MG63 (cell line): Measurements from ENCODE around the gene IQUB. TPM values are rescaled to one million over a fixed set of nuclear protein-coding genes. Genes with fewer than 3 reads are reported as not detected.

Source experiments
- DNase-seq: peaks from one replicate; pipeline ENCODE4 v3.0.0-alpha.2; 2020
- H3K27me3 ChIP-seq: fragments of 250-450 bp; sonication (Bioruptor Pico); 2 replicates; pipeline ENCODE4 v1.5.1; 2020; ENCODE audit warnings: mild to moderate bottlenecking, moderate library complexity
- H3K36me3 ChIP-seq: fragments of 250-450 bp; sonication (Bioruptor Pico); 2 replicates; pipeline ENCODE4 v1.5.1; 2020; ENCODE audit warnings: mild to moderate bottlenecking, moderate library complexity
- H3K4me3 ChIP-seq: fragments of 250-450 bp; sonication (Bioruptor Pico); 2 replicates; pipeline ENCODE4 v1.5.1; 2020; ENCODE audit warnings: mild to moderate bottlenecking, moderate library complexity
- H3K9me3 ChIP-seq: fragments of 250-450 bp; sonication (Bioruptor Pico); 2 replicates; pipeline ENCODE4 v1.5.1; 2020; ENCODE audit warnings: mild to moderate bottlenecking, moderate library complexity
- total RNA-seq: library from RNA; depleted of rRNA; stranded (reverse); fragments of >200 nt; shearing (Covaris generic); gene quantifications from 2 replicates; pipeline ENCODE4 v1.2.3, GENCODE V29; 2014; ENCODE audit warnings: low replicate concordance; rRNA removed

IQUB gene
- not detected in 2 replicates for total RNA-seq

DNA sequence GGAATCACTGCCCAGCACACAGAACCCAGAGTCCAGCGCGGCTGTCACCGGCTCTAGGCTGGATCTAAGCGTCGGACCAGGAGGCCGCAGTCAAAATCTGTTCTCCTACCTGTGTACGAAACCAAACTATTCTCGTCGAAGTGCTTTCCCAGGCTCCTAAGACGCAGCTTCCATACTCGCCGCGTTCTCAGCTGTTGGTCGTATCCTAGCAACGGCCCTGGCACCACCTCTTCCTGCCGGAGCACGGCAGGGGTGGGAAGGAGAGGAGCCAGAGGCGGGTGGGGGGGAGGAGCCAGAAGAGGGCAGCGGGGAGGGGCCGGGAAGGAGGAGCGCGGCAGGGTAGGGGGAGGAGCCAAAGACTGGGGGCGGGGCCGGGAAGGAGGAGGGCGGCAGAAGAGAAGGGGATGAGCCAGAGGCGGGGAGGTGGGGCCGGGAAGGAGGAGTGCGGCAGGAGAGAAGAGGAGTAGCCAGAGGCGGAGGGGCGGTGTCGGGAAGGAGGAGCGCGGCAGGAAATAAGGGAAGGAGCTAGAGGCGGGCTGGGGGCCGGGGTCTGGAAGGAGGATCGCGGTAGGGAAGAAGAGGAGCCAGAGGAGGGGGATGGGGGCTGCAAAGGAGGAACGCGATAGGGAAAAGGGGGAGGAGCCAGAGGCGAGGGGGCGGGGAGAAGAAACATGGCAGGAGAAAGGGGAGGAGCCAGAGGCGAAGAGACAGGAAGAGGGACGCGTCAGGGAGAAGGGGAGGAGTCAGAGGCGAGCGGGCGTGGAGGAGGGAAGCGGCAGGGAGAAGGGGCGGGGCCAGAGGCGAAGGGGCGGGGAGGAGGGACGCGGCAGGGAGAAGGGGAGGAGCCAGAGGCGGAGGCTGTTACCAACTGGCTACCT lies at the start of gene IQUB:
IQUB (minus strand) TSS at position 213 of the 878 bp plus-strand sequence. CDS start 22,255 bp downstream, outside the sequence.
- H3K27me3 ChIP-seq = no peaks in the 10 kb centered on the region
- H3K9me3 ChIP-seq = no peaks in the 10 kb centered on the region
- H3K4me3 ChIP-seq = peak within 1 kb of the TSS; percentile 58
- no peaks in the 10 kb centered on the region for H3K36me3 ChIP-seq
- DNase-seq = peak; percentile 90

- no peak overlapping the region for H3K4me3 ChIP-seq
- H3K9me3 ChIP-seq = no peaks in the 10 kb centered on the region
- no peaks in the 10 kb centered on the region for H3K27me3 ChIP-seq
- no peaks in the 10 kb centered on the region for H3K36me3 ChIP-seq
- no peak for DNase-seq
These were observed 49.4 kb upstream of the IQUB start for GRCh38 chr7:123583821-123584220.

DNA sequence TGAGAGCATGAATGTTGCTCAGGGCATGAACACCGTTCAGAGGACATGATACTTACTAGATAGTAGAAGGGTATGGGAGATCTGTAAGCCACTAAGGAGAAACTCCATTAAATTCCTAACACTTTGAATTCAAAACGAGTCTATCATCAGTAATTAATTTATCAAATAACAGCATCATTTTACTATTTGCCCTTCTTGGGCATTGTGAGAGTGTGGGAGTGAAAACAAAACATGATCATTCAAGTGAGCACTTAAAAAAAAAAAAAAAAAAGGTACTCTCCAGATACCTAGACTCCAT lies 46.7 kb upstream of the IQUB start:
- H3K27me3 ChIP-seq = no peaks in the 10 kb centered on the region
- no peaks in the 10 kb centered on the region for H3K9me3 ChIP-seq
- H3K4me3 ChIP-seq = no peak overlapping the region
- no peak for DNase-seq
- H3K36me3 ChIP-seq = no peaks in the 10 kb centered on the region

DNA sequence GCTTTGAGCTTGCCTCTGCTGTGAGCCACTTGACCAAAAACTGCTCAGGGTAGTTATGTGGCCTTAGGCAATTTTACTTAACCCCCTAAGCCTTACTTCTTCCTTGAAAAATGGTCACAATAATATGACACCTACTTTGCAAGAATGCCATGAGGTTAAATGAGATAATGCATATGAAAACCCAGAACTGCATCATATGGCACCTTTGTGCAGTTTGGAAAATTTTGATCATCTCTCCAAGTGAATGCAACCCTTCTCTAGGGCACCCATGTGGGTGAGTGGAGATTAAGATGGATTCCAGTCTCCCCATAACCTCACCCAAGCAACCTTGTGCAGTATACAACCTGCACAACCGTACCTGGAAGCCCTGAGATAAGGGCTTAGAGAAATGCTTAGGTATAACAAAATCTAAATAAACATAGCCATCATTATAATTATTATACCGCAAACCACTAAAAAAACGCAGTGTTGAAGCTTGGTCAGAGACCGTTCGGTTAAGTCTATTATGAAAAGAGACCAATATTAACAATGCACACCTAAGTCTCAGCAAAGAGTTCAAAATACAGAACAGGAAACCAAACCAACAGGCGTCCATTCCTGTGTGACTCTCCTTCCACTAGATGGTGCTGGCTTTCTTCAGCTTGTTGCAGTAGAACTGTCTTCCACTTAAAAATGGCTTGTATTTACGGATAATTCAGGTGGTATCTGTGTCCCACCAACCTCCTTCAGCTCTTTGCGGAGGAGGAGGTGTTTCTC lies 46.2 kb upstream of the IQUB start:
- Histone ChIP-seq H3K36me3 (no peaks in the 10 kb centered on the region), H3K27me3 (no peaks in the 10 kb centered on the region), H3K9me3 (no peaks in the 10 kb centered on the region), H3K4me3 (no peak overlapping the region)
- no peak for DNase-seq

- no peak overlapping the region for H3K4me3 ChIP-seq
- no peaks in the 10 kb centered on the region for H3K36me3 ChIP-seq
- H3K27me3 ChIP-seq = no peaks in the 10 kb centered on the region
- no peaks in the 10 kb centered on the region for H3K9me3 ChIP-seq
- no peak for DNase-seq
These were observed 45.0 kb upstream of the IQUB start for GRCh38 chr7:123579416-123579815.

DNA sequence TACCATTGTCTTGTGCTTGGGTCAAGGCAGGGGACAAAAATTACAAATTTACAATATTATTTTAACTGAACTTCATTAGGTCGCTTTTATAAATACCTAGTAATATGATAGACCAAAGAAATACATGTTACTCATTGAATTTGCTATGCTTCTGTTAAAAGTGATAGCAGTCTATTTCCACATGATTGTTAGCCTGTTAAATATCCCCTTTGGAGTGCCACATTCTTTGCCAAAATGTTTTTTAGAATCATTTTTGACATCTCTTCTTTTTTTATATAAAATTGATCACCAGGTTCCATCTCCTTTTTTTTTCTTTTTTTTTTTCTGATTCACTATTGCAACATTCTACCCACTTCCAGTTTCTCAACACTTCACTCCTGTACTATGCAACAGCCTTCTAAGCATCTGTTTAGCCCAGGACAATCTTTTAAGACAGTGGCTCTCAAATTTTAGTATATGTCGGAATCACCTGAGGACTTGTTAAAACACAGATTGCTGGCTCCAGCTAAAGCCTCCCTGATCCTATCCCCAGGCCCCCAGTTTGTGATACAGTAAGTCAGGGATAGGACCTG lies 39.6 kb upstream of the IQUB start:
- no peak for DNase-seq
- Histone ChIP-seq H3K36me3 (no peaks in the 10 kb centered on the region), H3K27me3 (no peaks in the 10 kb centered on the region), H3K9me3 (no peaks in the 10 kb centered on the region), H3K4me3 (no peak overlapping the region)

DNA sequence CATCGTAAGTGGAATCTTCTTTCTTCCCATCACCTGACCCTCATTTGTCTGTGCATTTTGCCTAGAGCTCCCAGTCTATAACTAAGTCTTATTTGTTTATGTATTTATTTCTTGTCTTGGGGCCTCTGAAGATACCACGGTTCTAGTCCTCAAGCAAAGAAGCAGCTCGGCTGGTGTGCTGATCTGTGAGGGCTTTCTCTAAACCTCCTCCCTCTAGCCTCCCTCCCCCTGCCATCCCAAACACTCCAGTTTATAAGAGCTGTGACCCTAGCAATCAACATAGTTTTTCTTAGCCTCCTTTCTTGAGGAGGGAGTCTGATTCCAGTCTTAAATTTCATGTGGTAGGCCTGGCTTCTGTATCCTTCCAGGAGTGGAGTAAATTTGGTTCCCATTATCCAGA lies 38.9 kb upstream of the IQUB start:
- H3K4me3 ChIP-seq = no peak overlapping the region
- H3K9me3 ChIP-seq = no peaks in the 10 kb centered on the region
- H3K36me3 ChIP-seq = no peaks in the 10 kb centered on the region
- DNase-seq = no peak
- no peaks in the 10 kb centered on the region for H3K27me3 ChIP-seq

DNA sequence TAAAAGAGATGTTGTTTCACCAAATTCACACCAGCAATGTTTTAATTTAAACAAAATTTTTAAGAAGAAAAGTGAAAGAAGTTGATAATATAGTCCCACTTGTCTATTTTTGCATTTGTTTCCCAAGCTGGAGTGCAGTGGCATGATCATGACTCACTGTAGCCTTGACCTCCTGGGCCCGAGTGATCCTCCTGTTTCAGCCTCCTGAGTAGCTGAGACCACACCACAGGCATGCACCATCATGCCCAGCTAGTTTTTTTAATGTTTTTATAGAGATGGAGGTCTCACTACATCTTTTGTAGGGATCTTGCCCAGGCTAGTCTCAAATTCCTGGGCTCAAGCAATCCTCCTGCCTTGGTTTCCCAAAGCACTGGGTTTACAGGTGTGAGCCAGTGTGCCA lies 37.3 kb upstream of the IQUB start:
- H3K36me3 ChIP-seq = no peaks in the 10 kb centered on the region
- H3K27me3 ChIP-seq = no peaks in the 10 kb centered on the region
- no peak for DNase-seq
- H3K4me3 ChIP-seq = no peak overlapping the region
- no peaks in the 10 kb centered on the region for H3K9me3 ChIP-seq

DNA sequence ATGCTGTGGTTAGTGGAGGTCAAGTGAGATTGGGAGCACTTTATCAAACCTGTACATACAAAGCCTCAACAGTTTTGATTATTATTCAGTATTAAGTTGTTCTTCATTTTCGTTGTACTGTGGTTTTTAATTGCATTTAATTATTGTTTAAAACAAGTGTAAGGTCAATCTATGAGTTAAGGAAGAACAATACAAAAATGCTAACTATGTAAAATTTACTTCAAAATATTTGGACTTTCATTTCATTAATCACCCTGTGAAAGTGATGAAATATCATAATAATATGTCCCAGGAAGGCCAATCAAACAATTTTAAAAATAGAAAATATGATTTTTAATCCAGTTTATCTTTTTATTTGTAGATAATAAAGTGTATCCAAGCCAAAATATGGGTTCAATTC lies 36.8 kb upstream of the IQUB start:
- no peaks in the 10 kb centered on the region for H3K9me3 ChIP-seq
- H3K27me3 ChIP-seq = no peaks in the 10 kb centered on the region
- DNase-seq = no peak
- H3K4me3 ChIP-seq = no peak overlapping the region
- H3K36me3 ChIP-seq = no peaks in the 10 kb centered on the region

- H3K36me3 ChIP-seq = no peaks in the 10 kb centered on the region
- no peaks in the 10 kb centered on the region for H3K9me3 ChIP-seq
- no peak overlapping the region for H3K4me3 ChIP-seq
- DNase-seq = no peak
- H3K27me3 ChIP-seq = no peaks in the 10 kb centered on the region
These were observed 36.2 kb upstream of the IQUB start for GRCh38 chr7:123570390-123571182.

- no peaks in the 10 kb centered on the region for H3K9me3 ChIP-seq
- DNase-seq = no peak
- no peak overlapping the region for H3K4me3 ChIP-seq
- H3K36me3 ChIP-seq = no peaks in the 10 kb centered on the region
- H3K27me3 ChIP-seq = no peaks in the 10 kb centered on the region
These were observed 35.1 kb upstream of the IQUB start for GRCh38 chr7:123569352-123570010.

DNA sequence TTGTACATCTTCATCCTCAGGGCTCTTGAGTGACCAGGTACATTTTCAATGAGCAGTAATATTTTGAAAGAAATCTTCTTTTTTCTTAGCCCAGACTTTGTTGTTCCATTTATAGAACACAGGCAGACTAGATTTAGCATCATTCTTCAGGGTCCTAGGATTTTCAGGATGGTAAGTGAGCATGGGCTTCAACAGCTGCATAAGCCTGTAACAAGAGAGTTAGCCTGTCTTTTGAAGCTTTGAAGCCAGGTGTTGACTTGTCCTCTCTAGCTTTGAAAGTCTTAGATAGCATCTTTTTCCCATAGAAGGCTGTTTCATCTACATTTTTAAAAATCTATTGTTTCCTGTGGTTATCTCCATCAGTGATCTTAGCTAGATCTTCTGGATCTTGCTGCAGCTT lies 27.7 kb upstream of the IQUB start:
- no peak for DNase-seq
- Histone ChIP-seq H3K36me3 (no peaks in the 10 kb centered on the region), H3K9me3 (no peaks in the 10 kb centered on the region), H3K4me3 (no peak overlapping the region), H3K27me3 (no peaks in the 10 kb centered on the region)

- Histone ChIP-seq H3K9me3 (no peaks in the 10 kb centered on the region), H3K36me3 (no peaks in the 10 kb centered on the region), H3K4me3 (peak overlapping the region; percentile 73), H3K27me3 (no peaks in the 10 kb centered on the region)
- DNase-seq = no peak
These were observed 24.0 kb upstream of the IQUB start for GRCh38 chr7:123558289-123558874.

DNA sequence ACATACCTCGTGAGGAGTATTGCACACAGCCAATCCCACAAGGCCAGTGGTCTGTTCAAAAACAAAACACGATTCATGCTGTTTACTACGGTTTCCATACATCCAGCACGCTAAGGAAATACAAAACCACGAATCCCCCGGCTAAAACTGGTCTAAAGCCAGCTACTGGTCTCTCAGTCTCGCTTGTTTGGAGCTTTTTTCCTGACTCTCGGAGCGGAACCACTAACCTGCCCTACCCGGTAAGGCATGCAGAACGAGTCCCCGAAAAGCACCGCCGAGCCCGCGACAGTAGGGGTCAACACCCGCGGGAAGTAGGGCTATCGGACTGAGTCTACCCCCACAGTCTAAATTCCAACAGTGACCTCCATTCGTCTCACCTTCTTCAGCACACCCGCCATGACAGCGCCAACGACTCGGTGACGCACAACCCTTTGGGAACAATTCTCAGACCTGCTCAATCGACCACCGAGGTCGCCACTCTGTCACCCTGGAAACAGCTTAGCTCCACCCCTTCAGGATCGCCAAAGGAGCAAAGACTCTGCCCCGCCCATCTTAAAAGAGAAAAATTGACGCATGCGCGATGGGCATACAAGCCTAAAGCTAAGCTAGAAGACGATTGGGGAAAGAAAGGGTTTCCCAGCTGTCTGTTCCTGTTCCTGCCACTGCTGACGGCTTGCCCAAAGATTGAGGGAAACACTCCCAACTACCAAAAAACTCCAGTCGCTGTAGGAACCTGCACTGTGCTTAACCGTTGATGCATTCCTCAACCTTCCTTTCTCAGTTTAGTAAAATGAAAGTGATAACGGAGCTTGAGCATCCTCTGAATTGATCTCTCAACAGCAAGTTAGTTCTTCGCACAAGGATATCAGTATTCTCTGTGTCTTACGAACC lies 23.2 kb upstream of the IQUB start, which contains the start of gene NDUFA5:
NDUFA5 (minus strand) TSS at position 421 of the 891 bp plus-strand sequence; CDS start at position 398, 23 bp downstream.
- Histone ChIP-seq H3K4me3 (peak within 1 kb of the TSS; percentile 73), H3K27me3 (no peaks in the 10 kb centered on the region), H3K9me3 (no peaks in the 10 kb centered on the region), H3K36me3 (no peaks in the 10 kb centered on the region)
- peak; percentile 91 for DNase-seq

GRCh38 chr7:123557016-123557397 lies 22.6 kb upstream of the IQUB start:
- no peak for DNase-seq
- H3K36me3 ChIP-seq = no peaks in the 10 kb centered on the region

More at GRCh38 chr7:123557016-123557397, 22.6 kb upstream of the IQUB start:
- no peaks in the 10 kb centered on the region for H3K9me3 ChIP-seq
- no peaks in the 10 kb centered on the region for H3K27me3 ChIP-seq
- H3K4me3 ChIP-seq = peak overlapping the region; percentile 73
